GM12878 (cell line): ENCODE results near the gene BCCIP. TPM values are rescaled to one million over a fixed set of nuclear protein-coding genes. Genes with fewer than 3 reads are reported as not detected.

Source experiments
- ATF2 ChIP-seq: IDR thresholded peaks from 2 replicates; pipeline ENCODE4 v1.6.1; 2012; ENCODE audit warnings: low read length, inconsistent platforms
- BACH1 ChIP-seq: fragments of 450-650 bp; IDR thresholded peaks from 2 replicates; pipeline ENCODE4 v1.6.1; 2017; ENCODE audit warnings: mild to moderate bottlenecking, borderline replicate concordance
- CEBPB ChIP-seq, 2 experiments: fragments of 150-350 bp in 1 of 2; IDR thresholded peaks; 2 replicates each; pipeline ENCODE4 v1.6.1; 2012 to 2014; ENCODE audit warnings: low read depth in 2 of 2, low read length in 2 of 2, borderline replicate concordance in 1 of 2, inconsistent platforms in 1 of 2
- CREM ChIP-seq: IDR thresholded peaks from 2 replicates; pipeline ENCODE4 v1.6.1; 2014; ENCODE audit warnings: antibody characterized with exemption, low read depth
- E4F1 ChIP-seq: fragments of 450-650 bp; IDR thresholded peaks from 2 replicates; pipeline ENCODE4 v1.6.1; 2018; ENCODE audit warnings: borderline replicate concordance, mild to moderate bottlenecking; ENCODE audit not compliant: partially characterized antibody
- FOXK2 ChIP-seq: fragments of 450-650 bp; IDR thresholded peaks from 2 replicates; pipeline ENCODE4 v1.6.1; 2017; ENCODE audit warnings: mild to moderate bottlenecking, moderate library complexity
- IRF5 ChIP-seq: fragments of 450-650 bp; IDR thresholded peaks from 2 replicates; pipeline ENCODE4 v1.6.1; 2017; ENCODE audit warnings: borderline replicate concordance
- KAT2A ChIP-seq: conservative IDR thresholded peaks from 2 replicates; pipeline ENCODE4 v1.6.1; 2011; ENCODE audit warnings: low read depth, low read length; ENCODE audit not compliant: control insufficient read depth
- KDM1A ChIP-seq: fragments of 200-600 bp; sonication (generic); IDR thresholded peaks from 2 replicates; pipeline ENCODE4 v1.6.1; 2016; ENCODE audit warnings: borderline replicate concordance
- KLF5 ChIP-seq: fragments of 450-650 bp; IDR thresholded peaks from 2 replicates; pipeline ENCODE4 v1.6.1; 2014; ENCODE audit warnings: mild to moderate bottlenecking; ENCODE audit not compliant: partially characterized antibody
- MEF2A ChIP-seq: IDR thresholded peaks from 2 replicates; pipeline ENCODE4 v1.6.1; 2011; ENCODE audit warnings: low read depth, mild to moderate bottlenecking, low read length, moderate library complexity; ENCODE audit not compliant: insufficient read depth
- MXI1 ChIP-seq: fragments of 150-350 bp; IDR thresholded peaks from 2 replicates; pipeline ENCODE4 v1.6.1; 2011; ENCODE audit warnings: low read depth, mild to moderate bottlenecking, inconsistent platforms, low read length, improper control_type of control experiment
- MYC ChIP-seq: IDR thresholded peaks from 2 replicates; pipeline ENCODE4 v1.6.1; 2011; ENCODE audit warnings: mild to moderate bottlenecking, low read length, moderate library complexity, inconsistent platforms; ENCODE audit not compliant: insufficient read depth, insufficient replicate concordance, insufficient read length, severe bottlenecking
- NFXL1 ChIP-seq: fragments of 450-650 bp; IDR thresholded peaks from 2 replicates; pipeline ENCODE4 v1.6.1; 2017; ENCODE audit warnings: antibody characterized with exemption, mild to moderate bottlenecking, borderline replicate concordance
- NR2C1 ChIP-seq: fragments of 450-650 bp; IDR thresholded peaks from 2 replicates; pipeline ENCODE4 v1.6.1; 2017; ENCODE audit warnings: antibody characterized with exemption, mild to moderate bottlenecking, moderate library complexity
- RAD51 ChIP-seq: fragments of 450-650 bp; IDR thresholded peaks from 2 replicates; pipeline ENCODE4 v1.6.1; 2016; ENCODE audit warnings: moderate library complexity, mild to moderate bottlenecking, inconsistent platforms
- SMARCA5 ChIP-seq: fragments of 450-650 bp; IDR thresholded peaks from 2 replicates; pipeline ENCODE4 v1.6.1; 2017; ENCODE audit warnings: mild to moderate bottlenecking
- SPI1 ChIP-seq: IDR thresholded peaks from 2 replicates; pipeline ENCODE4 v1.6.1; 2011; ENCODE audit warnings: low read depth, mild to moderate bottlenecking, low read length, moderate library complexity, borderline replicate concordance; ENCODE audit not compliant: insufficient read depth
- ZBTB11 ChIP-seq: fragments of 450-650 bp; formaldehyde crosslinking; IDR thresholded peaks from 2 replicates; pipeline ENCODE4 v1.5.0; 2022; ENCODE audit warnings: mild to moderate bottlenecking, missing genetic modification characterization
- ZNF384 ChIP-seq: IDR thresholded peaks from 2 replicates; pipeline ENCODE4 v1.6.1; 2012; ENCODE audit warnings: low read depth, mild to moderate bottlenecking, low read length, improper control_type of control experiment, borderline replicate concordance
- ZNF622 ChIP-seq: fragments of 450-650 bp; IDR thresholded peaks from 2 replicates; pipeline ENCODE4 v1.6.1; 2017; ENCODE audit warnings: mild to moderate bottlenecking, inconsistent platforms
- ZSCAN29 ChIP-seq: fragments of 450-650 bp; IDR thresholded peaks from 2 replicates; pipeline ENCODE4 v1.6.1; 2017; ENCODE audit warnings: mild to moderate bottlenecking, moderate library complexity
- polyA plus RNA-seq, 11 experiments: library from polyadenylated mRNA; depleted of rRNA in 4 of 11; unstranded in 6 of 11; stranded (reverse) in 5 of 11; fragments of >200 nt; fragmentation: Nextera tagmentation in 4 of 11; fragmentation: Illumina TruSeq in 1 of 11; extraction: Ambion mirVana in 4 of 11; extraction: Trizol in 1 of 11; gene quantifications; 1 replicate in 1 of 11; 2 replicates in 10 of 11; pipeline versions ENCODE4 v1.2.1 to v1.2.3, GENCODE V29; 2011 to 2016; ENCODE audit warnings: inconsistent platforms in 2 of 11, missing spikeins in 2 of 11, low read depth in 1 of 11
- total RNA-seq, 4 experiments: library from RNA; depleted of rRNA in 3 of 4; stranded (reverse); fragments of >200 nt in 3 of 4; fragmentation: Illumina TruSeq in 1 of 4; extraction: Trizol in 1 of 4; gene quantifications; 2 replicates each; pipeline versions ENCODE4 v1.2.1 to v1.2.3, GENCODE V29; 2013 to 2021

BCCIP gene
- total and polyA plus RNA-seq, 10 of the 15 experiments (the other 5 are each of a cell fraction or from before 2014, with no cell fraction given): 61.2 to 225 (median 127) TPM

GRCh38 chr10:125822878-125823662 lies at the start of gene BCCIP, which contains the start of gene UROS (continued):
- TF ChIP-seq ZBTB11 (CRISPR knock-in tag): no peak
- peak; percentile 98 for TF ChIP-seq NR2C1
- peak; percentile 85 for TF ChIP-seq BACH1
- no peak for TF ChIP-seq ZNF622
- no peak for TF ChIP-seq ATF2
- peak; percentile 90 for TF ChIP-seq MXI1
- no peak for TF ChIP-seq ZSCAN29
- TF ChIP-seq KDM1A: no peak
- TF ChIP-seq FOXK2: peak; percentile 100
- TF ChIP-seq SPI1: no peak
- no peak for TF ChIP-seq ZNF384
- no peak for TF ChIP-seq CREM
- no peak for TF ChIP-seq KAT2A
- no peak for TF ChIP-seq CEBPB (IDR thresholded peaks at IDR 0.05; ENCODE audit: borderline replicate concordance in 1 of 2, low read depth in 2 of 2, low read length in 2 of 2)
- no peak for TF ChIP-seq MYC
- TF ChIP-seq SMARCA5: peak; percentile 71; the same call in 1 of the 2 replicates
- no peak for TF ChIP-seq MEF2A
- no peak for TF ChIP-seq RAD51
- TF ChIP-seq E4F1: peak; percentile 94
- TF ChIP-seq IRF5: no peak
- no peak for TF ChIP-seq NFXL1
- TF ChIP-seq KLF5: peak; percentile 100
